ENCODE measurements around the gene ACACB.

ACACB gene

DNA sequence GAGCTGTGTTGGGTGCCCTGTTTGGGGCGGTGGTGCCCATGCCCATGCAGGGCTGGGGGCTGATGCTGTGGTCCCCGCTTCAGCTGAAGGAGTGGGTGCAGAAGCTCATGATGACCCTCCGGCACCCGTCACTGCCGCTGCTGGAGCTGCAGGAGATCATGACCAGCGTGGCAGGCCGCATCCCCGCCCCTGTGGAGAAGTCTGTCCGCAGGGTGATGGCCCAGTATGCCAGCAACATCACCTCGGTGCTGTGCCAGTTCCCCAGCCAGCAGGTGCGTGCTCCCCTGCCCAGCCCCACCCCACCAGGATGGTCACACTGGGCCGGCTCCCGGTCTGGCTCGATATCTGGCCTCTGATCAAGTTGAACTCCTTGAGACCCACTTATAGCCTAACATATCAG is 92.7 kb downstream of the ACACB start:
- no peak for DNase-seq (ENCODE audit: low read depth in 3 of 3, low spot score in 1 of 3)

DNA sequence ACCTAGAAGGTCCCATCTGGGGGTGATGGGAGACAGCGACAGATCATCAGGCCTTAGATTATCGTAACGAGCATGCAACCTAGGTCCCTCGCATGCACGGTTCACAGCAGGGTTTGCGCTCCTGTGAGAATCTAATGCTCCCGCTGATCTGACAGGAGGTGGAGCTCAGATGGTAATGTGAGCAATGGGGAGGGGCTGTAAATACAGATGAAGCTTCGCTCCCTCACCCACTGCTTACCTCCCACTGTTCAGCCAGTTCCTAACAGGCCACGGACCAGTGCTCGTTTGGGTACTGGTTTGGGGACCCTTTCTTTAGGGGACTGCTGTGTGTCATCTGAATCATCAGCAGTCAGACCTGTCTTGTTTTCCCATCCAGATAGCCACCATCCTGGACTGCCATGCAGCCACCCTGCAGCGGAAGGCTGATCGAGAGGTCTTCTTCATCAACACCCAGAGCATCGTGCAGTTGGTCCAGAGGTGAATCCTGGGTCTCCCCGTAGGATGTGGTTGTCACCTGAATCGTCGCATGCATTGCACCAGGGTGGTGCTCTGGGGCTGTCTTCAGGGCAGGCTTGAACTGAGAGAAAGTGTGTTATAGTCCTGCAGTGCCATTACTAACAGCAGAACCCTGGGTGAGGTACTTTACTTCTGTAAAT is 96.2 kb downstream of the ACACB start:
- no peak for DNase-seq (ENCODE audit: low read depth in 3 of 3, low spot score in 1 of 3)

DNA sequence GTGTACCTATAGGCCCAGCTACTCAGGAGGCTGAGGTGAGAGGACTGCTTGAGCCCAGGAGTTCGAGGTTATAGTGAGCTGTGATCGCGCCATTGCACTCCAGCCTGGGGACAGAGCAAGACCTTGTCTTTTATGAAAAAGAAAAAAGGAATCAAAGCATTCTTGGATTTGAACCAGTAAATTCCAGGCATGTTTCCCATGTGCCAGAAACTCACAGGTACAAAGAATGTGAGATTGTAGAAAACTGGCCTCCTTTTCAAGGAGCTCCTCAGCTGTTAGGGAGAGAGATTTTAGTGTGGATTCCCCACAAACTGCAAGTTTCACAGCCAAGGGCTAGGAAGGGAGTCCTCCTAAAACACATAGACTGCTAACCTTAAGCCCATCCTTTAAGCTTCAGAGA is 97.7 kb downstream of the ACACB start:
- no peak for DNase-seq (ENCODE audit: low read depth in 3 of 3, low spot score in 1 of 3)

DNA sequence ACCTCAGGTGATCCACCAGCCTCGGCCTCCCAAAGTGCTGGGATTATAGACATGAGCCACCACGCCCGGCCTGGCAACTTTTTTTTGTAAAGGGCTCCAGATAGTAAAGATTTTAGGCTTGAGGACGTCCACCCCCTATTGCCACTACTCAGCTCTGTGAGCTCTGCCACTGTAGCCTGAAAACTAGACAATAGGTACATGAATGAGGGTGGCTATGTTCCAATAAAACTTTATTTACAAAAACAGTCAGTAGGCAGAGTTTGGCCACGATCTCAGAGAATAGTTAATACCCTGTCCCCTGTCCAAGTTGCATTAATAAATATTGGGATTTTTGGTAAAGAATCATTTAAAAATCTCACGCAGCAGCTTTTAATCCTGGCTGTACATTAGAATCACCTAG is 102.6 kb downstream of the ACACB start:
- no peak for DNase-seq (ENCODE audit: low read depth in 3 of 3, low spot score in 1 of 3)

DNA sequence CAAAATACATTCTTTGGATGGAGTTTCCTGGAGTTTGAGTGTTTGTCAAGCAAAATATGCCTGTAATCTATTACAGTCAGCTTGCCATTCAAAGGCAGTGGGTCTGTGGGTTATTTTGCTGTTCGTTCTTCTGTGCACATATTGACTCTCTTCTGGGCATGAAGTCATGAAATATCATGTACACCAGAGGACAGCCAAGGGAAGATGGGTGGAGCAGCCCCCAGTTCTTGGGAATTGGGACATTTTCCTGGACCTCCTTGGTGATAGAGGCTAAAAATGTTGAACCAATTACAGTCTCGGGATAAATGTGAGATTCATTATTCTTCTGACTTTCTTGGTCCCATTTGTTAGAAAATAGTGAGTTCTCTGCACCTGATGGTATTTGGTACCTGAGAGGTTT is 103.6 kb downstream of the ACACB start:
- no peak for DNase-seq (ENCODE audit: low read depth in 3 of 3, low spot score in 1 of 3)

DNA sequence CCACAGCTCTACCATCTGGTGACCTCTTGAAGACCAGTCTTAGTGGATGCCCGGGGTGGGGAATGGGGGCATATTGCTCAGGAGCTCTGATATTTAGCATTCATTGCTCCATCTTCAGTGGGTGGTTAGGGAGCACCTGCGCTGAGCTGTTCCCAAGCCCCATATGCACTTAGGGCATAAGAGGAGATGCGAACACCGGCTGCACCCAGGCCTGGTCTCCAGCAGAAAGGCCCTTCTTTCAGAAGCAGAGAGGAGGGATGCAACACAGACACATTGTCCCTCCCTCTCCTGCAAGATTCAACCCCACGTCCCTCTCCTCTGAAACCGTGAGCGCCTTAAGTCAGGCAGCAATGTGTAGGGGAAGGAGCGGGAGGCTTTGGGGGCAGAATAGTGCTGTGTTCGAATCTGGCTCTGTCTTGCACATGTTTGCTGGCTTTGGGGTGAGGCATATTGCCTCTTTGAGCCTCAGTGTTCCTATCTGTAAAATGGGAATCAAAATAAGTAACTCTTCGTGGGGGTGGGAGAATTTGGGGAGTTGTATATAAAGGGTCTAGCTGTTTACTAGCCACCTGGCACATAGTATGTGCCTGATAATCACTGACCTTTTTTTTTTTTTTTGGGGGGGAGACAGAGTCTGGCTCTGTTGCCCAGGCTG is 105.0 kb downstream of the ACACB start:
- no peak for DNase-seq (ENCODE audit: low read depth in 3 of 3, low spot score in 1 of 3)

DNA sequence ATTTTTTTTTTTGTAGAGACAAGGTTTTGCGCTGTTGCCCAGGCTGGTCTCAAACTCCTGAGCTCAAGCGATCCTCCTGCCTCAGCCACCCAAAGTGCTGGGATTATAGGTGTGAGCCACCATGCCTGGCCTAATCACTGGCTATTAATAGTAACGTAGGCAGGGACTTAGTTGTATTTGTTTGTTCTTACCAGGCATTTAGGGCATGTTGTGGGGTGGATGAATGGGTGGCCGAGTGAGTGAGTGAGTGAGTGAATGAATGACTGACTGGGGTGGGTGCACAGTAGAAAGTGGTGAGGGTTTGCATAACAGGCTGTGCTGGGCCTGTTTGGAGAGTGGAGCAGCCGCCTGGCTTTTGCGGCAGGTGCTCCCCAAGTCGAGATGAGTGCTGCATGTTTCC is 105.7 kb downstream of the ACACB start:
- no peak for DNase-seq (ENCODE audit: low read depth in 3 of 3, low spot score in 1 of 3)

DNA sequence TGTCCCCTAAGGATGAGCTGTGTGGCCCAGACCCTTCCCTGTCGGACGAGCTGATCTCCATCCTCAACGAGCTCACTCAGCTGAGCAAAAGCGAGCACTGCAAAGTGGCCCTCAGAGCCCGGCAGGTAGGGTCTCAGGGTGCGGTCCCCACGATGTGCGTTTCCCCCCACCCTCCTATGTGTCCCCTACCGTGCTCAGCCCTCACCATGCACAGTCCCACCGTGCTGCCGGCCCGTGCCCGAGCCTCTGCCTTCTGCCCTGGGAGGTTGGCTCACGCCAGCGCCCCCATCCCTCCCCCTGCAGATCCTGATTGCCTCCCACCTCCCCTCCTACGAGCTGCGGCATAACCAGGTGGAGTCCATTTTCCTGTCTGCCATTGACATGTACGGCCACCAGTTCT is 106.1 kb downstream of the ACACB start:
- no peak for DNase-seq (ENCODE audit: low read depth in 3 of 3, low spot score in 1 of 3)

DNA sequence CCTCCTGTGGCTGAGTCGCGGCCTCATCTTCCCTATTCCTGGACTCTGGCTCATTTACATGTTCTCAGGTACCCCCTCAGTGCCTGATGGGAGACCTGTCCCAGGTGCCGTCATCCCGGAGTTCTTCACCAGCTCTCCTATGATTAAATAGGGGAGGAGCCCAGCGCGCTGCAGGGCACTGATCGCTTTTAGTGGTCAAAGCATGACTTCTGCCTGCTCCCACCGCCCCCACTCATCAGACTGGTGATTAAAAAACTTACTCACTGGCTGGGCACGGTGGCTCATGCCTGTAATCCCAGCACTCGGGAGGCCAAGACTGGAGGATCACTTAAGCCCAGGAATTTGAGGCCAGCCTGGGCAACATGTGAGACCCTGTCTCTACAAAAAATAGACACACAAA is 106.8 kb downstream of the ACACB start:
- no peak for DNase-seq (ENCODE audit: low read depth in 3 of 3, low spot score in 1 of 3)

DNA sequence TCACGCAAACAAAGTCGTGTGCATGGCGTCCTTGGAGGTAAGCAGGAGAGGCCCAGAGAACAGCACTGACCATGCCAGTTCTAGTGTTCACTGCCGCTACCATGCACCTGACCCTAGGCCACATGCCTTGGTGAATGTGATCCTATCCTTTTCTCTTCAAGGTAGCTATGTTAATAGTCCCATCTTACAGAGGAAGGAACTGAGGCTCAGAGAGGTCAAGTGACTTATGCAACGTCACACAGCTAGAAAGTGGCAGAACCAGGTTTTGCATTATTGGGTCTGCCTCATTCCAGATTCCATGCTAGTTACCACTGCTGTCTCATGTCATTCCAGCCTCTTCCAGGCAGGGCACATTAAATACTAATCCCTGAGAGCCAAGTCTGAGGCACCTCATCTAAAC is 107.5 kb downstream of the ACACB start:
- DNase-seq (ENCODE audit: low read depth in 3 of 3, low spot score in 1 of 3) = no peak

DNA sequence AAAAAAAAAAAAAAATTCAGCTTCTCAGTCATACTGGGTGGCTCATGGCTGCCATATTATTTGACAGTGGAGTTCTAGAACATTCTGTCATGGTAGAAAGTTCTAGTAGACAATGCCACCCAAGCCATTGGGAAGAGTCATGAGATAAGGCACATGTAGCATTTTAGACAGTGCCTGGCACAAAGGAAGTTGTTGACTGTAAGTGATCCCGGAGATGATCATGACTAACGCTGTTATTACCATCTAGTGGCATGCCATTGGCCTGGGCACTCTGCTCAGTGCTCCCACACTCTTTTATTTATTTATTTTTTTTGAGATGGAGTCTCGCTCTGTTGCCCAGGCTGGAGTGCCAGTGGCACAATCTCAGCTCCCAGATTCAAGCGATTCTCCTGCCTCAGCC is 112.3 kb downstream of the ACACB start:
- DNase-seq (ENCODE audit: low read depth in 3 of 3, low spot score in 1 of 3) = no peak

DNA sequence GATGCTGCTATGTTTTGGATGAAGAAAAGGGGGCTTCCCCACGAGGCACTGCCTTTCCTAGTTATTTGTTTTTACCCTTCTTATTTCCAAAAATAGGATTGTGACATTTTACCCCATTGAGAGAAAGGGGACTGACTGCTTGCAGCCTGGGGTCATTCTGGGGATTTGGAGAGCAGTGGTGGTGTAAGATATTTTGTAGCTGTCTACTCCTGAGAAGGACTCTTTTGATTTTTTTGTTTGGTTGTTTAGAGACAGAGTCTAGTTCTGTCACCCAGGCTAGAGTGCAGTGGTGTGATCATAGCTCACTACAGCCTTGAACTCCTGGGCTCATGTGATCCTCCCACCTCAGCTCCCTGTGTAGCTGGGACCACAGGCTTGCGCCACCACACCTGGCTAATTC is 113.8 kb downstream of the ACACB start:
- no peak for DNase-seq (ENCODE audit: low read depth in 3 of 3, low spot score in 1 of 3)

DNA sequence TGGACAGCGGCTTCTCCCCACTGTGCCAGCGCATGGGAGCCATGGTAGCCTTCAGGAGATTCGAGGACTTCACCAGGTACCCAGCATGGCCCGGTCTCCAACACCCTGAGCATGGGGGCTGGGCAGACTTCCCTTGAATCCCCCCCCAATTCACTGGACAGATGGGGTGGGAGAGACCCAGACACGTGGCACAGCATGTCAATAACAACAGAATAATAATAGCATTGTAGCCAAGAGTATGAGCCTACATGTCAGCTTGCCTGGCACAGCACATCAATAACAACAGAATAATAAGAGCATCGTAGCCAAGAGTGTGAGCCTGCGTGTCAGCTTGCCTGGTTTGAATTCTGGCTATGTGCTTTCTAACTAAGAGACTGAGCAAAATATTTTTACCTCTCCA is 116.3 kb downstream of the ACACB start:
- no peak for DNase-seq (ENCODE audit: low read depth in 3 of 3, low spot score in 1 of 3)

DNA sequence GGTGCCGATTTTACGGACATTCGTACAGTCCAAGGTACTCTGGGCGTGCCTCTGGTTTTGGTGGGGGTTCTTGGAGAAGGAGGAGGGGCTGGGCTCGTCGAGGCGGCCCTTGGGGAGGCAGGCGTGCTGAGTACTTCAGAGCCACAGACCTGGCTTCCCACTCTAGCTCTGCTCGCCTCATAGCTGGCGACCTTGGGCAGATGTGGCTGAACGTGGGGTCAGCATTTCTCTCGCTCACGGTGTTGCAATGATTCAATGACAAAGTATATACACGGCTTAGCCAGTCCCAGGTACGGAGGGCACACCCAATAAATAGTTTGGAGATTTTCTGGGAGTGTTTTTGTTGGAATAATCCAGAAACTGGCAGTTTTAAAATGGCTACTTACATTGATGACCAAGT is 117.6 kb downstream of the ACACB start:
- no peak for DNase-seq (ENCODE audit: low read depth in 3 of 3, low spot score in 1 of 3)

DNA sequence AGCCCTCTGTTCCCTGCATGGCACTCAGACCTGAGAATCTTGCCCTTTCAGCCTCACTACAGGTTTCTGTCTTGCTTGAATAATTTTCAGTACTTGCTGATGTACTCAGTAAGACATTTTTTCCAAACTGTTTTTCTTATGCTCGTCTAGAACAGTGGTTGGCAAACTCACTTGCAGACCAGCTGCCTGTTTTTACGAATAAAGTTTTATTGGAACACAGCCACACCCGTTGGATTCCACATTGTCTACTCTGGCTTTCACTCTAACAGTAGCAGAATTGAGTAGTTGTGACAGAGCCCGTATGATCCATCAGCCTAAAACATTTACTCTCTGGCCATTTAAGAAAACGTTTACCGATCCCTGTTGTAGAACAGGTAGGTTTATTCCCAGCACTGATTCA is 119.9 kb downstream of the ACACB start:
- no peak for DNase-seq (ENCODE audit: low read depth in 3 of 3, low spot score in 1 of 3)

DNA sequence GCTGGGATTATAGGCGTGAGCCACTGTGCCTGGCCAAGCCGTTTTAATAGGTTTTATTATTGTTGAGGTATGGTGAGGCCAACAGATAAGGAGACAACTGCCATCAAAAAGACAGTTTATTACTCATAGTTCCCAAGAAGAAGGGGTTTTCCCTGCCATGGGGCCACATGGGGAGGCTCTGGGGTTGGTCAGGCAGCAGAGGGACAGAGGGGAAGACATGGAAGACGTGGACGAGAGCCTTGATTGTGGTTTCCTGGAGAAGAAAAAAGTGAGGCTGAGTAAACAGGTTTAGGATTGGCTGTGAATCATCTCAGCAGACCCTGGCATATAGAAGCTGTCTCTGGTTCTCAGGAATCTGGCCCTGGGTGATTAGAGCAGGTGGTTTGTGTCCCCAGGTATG is 122.8 kb downstream of the ACACB start:
- no peak for DNase-seq (ENCODE audit: low read depth in 3 of 3, low spot score in 1 of 3)

DNA sequence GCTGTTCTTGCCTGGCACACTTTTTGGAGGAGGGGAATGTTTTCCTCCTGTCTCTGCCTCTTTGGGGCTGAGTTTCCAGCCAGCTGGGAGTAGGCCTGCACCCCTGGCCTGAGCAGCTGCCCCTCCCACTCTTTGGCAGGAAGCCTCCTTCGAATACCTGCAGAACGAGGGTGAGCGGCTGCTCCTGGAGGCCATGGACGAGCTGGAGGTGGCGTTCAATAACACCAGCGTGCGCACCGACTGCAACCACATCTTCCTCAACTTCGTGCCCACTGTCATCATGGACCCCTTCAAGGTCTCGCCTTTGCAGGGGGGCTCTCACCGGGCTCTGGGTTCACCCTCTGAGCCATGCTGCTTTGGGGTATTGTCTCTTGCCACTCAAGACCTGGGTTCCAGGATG is 123.3 kb downstream of the ACACB start:
- no peak for DNase-seq (ENCODE audit: low read depth in 3 of 3, low spot score in 1 of 3)

DNA sequence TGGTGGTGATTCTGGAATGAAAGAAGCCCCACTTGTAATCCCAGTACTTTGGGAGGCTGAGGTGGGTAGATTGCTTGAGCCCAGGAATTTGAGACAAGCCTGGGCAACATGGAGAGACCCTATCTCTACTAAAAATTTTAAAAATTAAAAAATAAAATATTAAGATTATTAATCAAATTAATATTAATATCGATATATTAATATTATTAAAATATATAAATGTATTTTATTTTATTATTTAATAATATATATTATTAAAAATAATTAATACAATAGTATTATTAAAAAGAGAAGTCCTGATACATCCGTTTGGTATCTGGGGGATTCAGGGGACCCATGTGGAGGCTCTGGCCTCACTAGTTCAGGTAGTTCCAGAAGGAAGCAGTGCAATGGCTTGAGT is 124.0 kb downstream of the ACACB start:
- DNase-seq (ENCODE audit: low read depth in 3 of 3, low spot score in 1 of 3) = no peak

DNA sequence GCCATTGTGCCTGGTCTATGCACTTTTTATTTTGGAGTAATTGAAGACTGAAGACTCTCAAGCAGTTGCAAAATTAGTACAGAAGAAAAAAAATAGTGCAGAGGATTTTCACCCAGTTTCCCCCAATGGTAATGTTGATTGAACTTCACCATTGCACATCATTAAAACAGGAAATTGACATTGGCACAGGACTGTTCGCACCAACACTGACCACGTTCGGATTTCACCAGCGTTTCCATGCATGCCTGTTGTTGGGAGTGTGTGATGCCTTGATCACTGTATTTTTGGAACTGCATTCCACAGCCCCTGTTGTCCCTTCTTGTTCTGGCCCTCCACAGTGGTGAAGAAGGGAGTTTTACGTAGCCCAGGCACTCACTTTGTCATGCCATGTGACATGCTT is 125.5 kb downstream of the ACACB start:
- no peak for DNase-seq (ENCODE audit: low read depth in 3 of 3, low spot score in 1 of 3)

DNA sequence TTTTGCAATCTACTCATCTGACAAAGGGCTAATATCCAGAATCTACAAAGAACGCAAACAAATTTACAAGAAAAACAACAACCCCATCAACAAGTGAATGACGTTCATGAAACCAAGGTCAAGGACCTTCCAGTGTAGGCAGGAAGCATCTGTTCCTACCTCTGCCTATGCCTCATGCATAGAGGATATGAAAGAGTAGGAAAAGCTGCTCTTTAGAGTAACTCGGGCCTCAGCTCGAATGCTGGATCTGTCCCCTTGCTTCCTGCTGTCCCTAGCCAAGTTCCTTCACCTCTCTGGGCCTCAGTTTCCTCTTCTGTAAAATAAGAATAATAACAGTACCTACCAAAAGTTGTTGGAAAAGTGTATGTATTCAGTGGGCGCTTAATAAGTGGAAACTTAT is 127.7 kb downstream of the ACACB start:
- no peak for DNase-seq (ENCODE audit: low read depth in 3 of 3, low spot score in 1 of 3)

DNA sequence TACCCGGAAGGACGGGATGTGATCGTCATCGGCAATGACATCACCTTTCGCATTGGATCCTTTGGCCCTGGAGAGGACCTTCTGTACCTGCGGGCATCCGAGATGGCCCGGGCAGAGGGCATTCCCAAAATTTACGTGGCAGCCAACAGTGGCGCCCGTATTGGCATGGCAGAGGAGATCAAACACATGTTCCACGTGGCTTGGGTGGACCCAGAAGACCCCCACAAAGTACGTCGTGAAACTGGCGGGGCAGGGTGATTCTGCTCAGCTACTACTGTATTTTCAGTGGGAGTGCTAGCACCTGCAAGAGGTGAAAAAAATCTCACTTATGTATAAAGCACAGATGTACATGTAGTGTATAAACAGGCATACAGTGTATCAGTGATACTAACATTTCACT is 129.8 kb downstream of the ACACB start:
- no peak for DNase-seq (ENCODE audit: low read depth in 3 of 3, low spot score in 1 of 3)

DNA sequence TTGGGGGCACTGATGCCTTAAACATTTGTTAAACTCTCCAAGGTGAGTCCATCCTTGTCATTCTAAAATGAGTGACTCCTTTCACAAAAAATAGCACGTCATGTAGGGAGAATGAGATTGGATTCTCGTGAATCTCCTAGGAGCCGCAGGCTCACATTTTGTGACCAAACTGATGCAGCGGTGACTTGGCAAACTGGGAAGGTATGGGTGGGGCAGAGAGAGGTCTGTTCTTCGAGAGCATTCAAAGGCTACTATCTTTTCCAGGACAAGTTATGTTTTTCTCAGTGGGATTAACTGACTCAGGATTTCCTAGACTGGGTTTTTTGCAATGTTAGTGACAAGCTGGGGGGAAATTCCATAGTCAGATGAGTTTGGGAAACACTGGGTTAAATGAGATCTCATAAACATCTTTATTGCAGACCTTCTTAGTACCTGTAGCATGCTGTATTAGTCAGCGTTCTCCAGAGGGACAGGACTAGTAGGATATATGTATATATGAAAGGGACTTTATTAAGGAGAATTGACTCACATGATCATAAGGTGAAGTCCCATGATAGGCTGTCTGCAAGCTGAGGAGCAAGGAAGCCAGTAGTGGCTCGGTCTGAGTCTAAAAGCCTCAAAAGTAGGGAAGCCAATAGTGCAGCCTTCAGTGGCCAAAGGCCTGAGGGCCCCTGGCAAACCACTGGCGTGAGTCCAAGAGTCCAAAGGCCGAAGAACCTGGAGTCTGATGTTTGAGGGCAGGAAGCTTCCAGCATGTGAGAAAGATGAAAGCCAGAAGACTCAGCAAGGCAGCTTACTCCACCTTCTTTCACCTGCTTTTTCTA is 131.7 kb downstream of the ACACB start:
- no peak for DNase-seq (ENCODE audit: low read depth in 3 of 3, low spot score in 1 of 3)

DNA sequence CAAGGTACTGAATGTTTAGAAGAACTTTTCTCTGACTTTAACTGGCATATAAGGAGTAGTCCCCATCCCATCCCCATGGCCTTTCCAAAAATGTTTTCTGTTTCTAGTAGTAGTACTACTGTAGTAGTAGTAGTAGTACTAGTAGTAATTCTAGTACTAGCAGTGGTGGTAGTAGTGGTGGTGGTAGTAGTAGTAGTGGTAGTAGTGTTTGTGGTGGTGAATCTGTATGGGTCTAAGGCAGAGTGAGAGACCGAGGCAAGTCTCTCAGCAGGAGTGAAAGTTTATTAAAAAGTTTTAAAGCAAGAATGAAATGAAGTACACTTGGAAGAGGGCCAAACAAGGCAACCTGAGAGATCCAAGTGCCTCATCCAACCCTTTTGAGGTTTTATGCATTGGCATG is 134.1 kb downstream of the ACACB start:
- DNase-seq (ENCODE audit: low read depth in 3 of 3, low spot score in 1 of 3) = no peak
